K562 (cell line): Measurements from ENCODE around the gene RFPL4A. TPM values are rescaled to one million over a fixed set of nuclear protein-coding genes. Genes with fewer than 3 reads are reported as not detected.

Experiments
- ATAC-seq: fragments of 200-7000 bp; cut with Tn5 transposase; 3 replicates; pipeline ENCODE4 v1.9.1; 2020; ENCODE audit warnings: moderate library complexity
- BruUV-seq: library from RNA; stranded (reverse); fragments of 400-500 nt; replicated peaks from 2 replicates; lab custom pipeline; 2021; lab: Mats Ljungman, UMichigan
- CTCF ChIA-PET: fragments of 300-600 bp; formaldehyde crosslinking; extraction: SDS; loops from one replicate; lab custom pipeline; 2021; ENCODE audit warnings: low intra/inter-chr PET ratio; lab: Yijun Ruan, JAX
- POLR2A ChIA-PET: fragments of 300-600, 350-650 bp; sonication (Branson Sonifier 250); formaldehyde crosslinking; extraction: SDS; loops from one replicate; lab custom pipeline; 2021; ENCODE audit warnings: antibody characterized with exemption, inconsistent platforms; lab: Yijun Ruan, JAX
- DNase-seq, 4 experiments: peaks; one replicate each; pipeline versions ENCODE4 v3.0.0 to v3.0.0-alpha.2; 2011 to 2018; ENCODE audit warnings: low spot score in 3 of 4, mixed read lengths in 3 of 4; ENCODE audit errors: extremely low read depth in 1 of 4
- FAIRE-seq: peaks from 2 replicates; lab custom pipeline; 2011; peaks lifted over from hg19 to GRCh38; lab: Jason Lieb, UNC
- H2AFZ ChIP-seq: 2 replicates; pipeline ENCODE4 v1.6.0; 2011; ENCODE audit warnings: low read depth, low read length, control low read depth, inconsistent platforms
- H3K27ac ChIP-seq: fragments of 200-600 bp; 3 replicates; pipeline ENCODE4 v1.8.0; 2011; ENCODE audit warnings: low read depth, mild to moderate bottlenecking, control low read depth, inconsistent platforms, low read length, moderate library complexity, mixed read lengths; ENCODE audit errors: extremely low read depth
- H3K27me3 ChIP-seq, 2 experiments: fragments of 300-600 bp in 1 of 2; 2 replicates in 1 of 2; 3 replicates in 1 of 2; pipeline versions ENCODE4 v1.6.0 to v1.8.0; 2011; ENCODE audit warnings: inconsistent platforms in 2 of 2, low read length in 2 of 2, mild to moderate bottlenecking in 1 of 2, mixed read lengths in 1 of 2, moderate library complexity in 1 of 2; ENCODE audit not compliant: control insufficient read depth in 2 of 2, insufficient read depth in 2 of 2
- H3K36me3 ChIP-seq: fragments of 300-600 bp; 3 replicates; pipeline ENCODE4 v1.8.0; 2011; ENCODE audit warnings: mild to moderate bottlenecking, low read length, inconsistent platforms; ENCODE audit not compliant: control insufficient read depth, insufficient read depth
- H3K4me1 ChIP-seq, 2 experiments: fragments of 200-600 bp in 1 of 2; replicated peaks in 1 of 2; 2 replicates in 1 of 2; 3 replicates in 1 of 2; pipeline versions ENCODE4 v1.5.1 to v1.8.0; 2011; ENCODE audit warnings: inconsistent platforms in 2 of 2, low read length in 2 of 2, mild to moderate bottlenecking in 1 of 2, mixed read lengths in 1 of 2, moderate library complexity in 1 of 2; ENCODE audit not compliant: control insufficient read depth in 2 of 2, insufficient read depth in 2 of 2
- H3K4me2 ChIP-seq: 2 replicates; pipeline ENCODE4 v1.6.1; 2011; ENCODE audit warnings: low read length, control low read depth, inconsistent platforms, mixed read lengths; ENCODE audit not compliant: insufficient read depth
- H3K4me3 ChIP-seq: fragments of 200-600 bp; sonication (generic), shearing (Covaris generic); 2 replicates; pipeline ENCODE4 v1.5.1; 2016; ENCODE audit warnings: control low read depth, inconsistent platforms
- H3K79me2 ChIP-seq: fragments of 200-600 bp; 3 replicates; pipeline ENCODE4 v1.8.0; 2011; ENCODE audit warnings: low read length, inconsistent platforms; ENCODE audit not compliant: control insufficient read depth, insufficient read depth
- H3K9ac ChIP-seq, 2 experiments: 2 replicates each; pipeline versions ENCODE4 v1.6.0 to v1.6.1; 2011; ENCODE audit warnings: low read depth in 2 of 2, low read length in 2 of 2, control low read depth in 1 of 2, inconsistent platforms in 1 of 2, mild to moderate bottlenecking in 1 of 2, mixed read lengths in 1 of 2; ENCODE audit not compliant: insufficient read depth in 1 of 2
- H3K9me1 ChIP-seq: one replicate; pipeline ENCODE4 v1.6.0; 2011; ENCODE audit warnings: inconsistent platforms, mild to moderate bottlenecking, low read length, moderate library complexity; ENCODE audit not compliant: control insufficient read depth, insufficient read depth
- H3K9me3 ChIP-seq: replicated peaks from 2 replicates; pipeline ENCODE4 v1.5.1; 2011; ENCODE audit warnings: low read depth, low read length, inconsistent platforms; ENCODE audit not compliant: control insufficient read depth, insufficient read depth
- H4K20me1 ChIP-seq: replicated peaks from 2 replicates; pipeline ENCODE4 v1.6.1; 2011; ENCODE audit warnings: low read length, inconsistent platforms, mixed read lengths; ENCODE audit not compliant: control insufficient read depth, insufficient read depth
- ARID2 ChIP-seq: fragments of 450-650 bp; IDR thresholded peaks from 2 replicates; pipeline ENCODE4 v1.6.1; 2017; ENCODE audit warnings: antibody characterized with exemption, mild to moderate bottlenecking
- MTA2 ChIP-seq: fragments of 450-650 bp; IDR thresholded peaks from 2 replicates; pipeline ENCODE4 v1.6.1; 2016; ENCODE audit warnings: low read depth
- NR2F6 ChIP-seq: fragments of 450-650 bp; formaldehyde crosslinking; IDR thresholded peaks from 2 replicates; pipeline ENCODE4 v1.4.0; 2020; ENCODE audit warnings: mild to moderate bottlenecking
- RAD21 ChIP-seq, 2 experiments: fragments of 250-450 bp in 1 of 2; fragments of 450-650 bp in 1 of 2; sonication (Bioruptor Pico) in 1 of 2; formaldehyde crosslinking in 1 of 2; IDR thresholded peaks in 1 of 2; conservative IDR thresholded peaks in 1 of 2; 2 replicates each; pipeline versions ENCODE4 v1.4.0 to v1.8.0; 2020 to 2022; ENCODE audit warnings: mild to moderate bottlenecking in 2 of 2, moderate library complexity in 1 of 2
- RBM15 ChIP-seq: fragments of 200-400 bp; formaldehyde crosslinking; IDR thresholded peaks from 2 replicates; pipeline ENCODE4 v1.6.1; 2018; ENCODE audit warnings: mild to moderate bottlenecking, low read length, moderate library complexity; ENCODE audit not compliant: insufficient read depth
- SOX6 ChIP-seq: fragments of 450-650 bp; IDR thresholded peaks from 2 replicates; pipeline ENCODE4 v1.6.1; 2014; ENCODE audit warnings: mild to moderate bottlenecking
- THRAP3 ChIP-seq: fragments of 450-650 bp; IDR thresholded peaks from 2 replicates; pipeline ENCODE4 v1.6.1; 2016; ENCODE audit warnings: mild to moderate bottlenecking, inconsistent platforms, borderline replicate concordance
- ZNF75A ChIP-seq: fragments of 450-650 bp; formaldehyde crosslinking; IDR thresholded peaks from 2 replicates; pipeline ENCODE4 v1.4.0; 2020; ENCODE audit warnings: mild to moderate bottlenecking
- WGBS: fragments of 100-300 bp; shearing (Covaris generic); methylation state at CpG from one replicate; pipeline ENCODE4 v1.1.6; 2016; ENCODE audit warnings: low coverage, mixed read lengths; ENCODE audit not compliant: insufficient coverage; ENCODE audit errors: missing lambda C conversion rate; 5-methylcytosine and 5-hydroxymethylcytosine counted together
- in situ Hi-C: fragments of 300-500 bp; cut with MboI; formaldehyde crosslinking; loops from 4 replicates; pipeline ENCODE4 v1.15.0; 2018; ENCODE audit warnings: inconsistent platforms, mixed read lengths
- intact Hi-C: fragments of 100-400 bp; cut with micrococcal nuclease; formaldehyde crosslinking; loops from 2 replicates; pipeline ENCODE4 v1.14.2; 2022
- polyA plus RNA-seq, 8 experiments: library from polyadenylated mRNA; depleted of rRNA in 4 of 8; stranded (reverse) in 5 of 8; unstranded in 3 of 8; fragments of >200 nt; fragmentation: Nextera tagmentation in 2 of 8; fragmentation: Illumina TruSeq in 1 of 8; extraction: Ambion mirVana in 2 of 8; extraction: Trizol in 1 of 8; gene quantifications; 2 replicates each; pipeline versions ENCODE4 v1.2.1 to v1.2.3, GENCODE V29; 2011 to 2014; ENCODE audit warnings: inconsistent platforms in 1 of 8, missing spikeins in 1 of 8
- total RNA-seq, 7 experiments: library from RNA; depleted of rRNA in 6 of 7; stranded (reverse); fragments of >200 nt in 6 of 7; fragmentation: Illumina TruSeq in 2 of 7; extraction: Trizol in 2 of 7; gene quantifications; 2 replicates each; pipeline versions ENCODE4 v1.2.1 to v1.2.3, GENCODE V29; 2011 to 2021; ENCODE audit warnings: low replicate concordance in 1 of 7
- TF ChIP-seq, protein P1 (sequence below): sonication (generic); formaldehyde crosslinking; IDR thresholded peaks from 2 replicates; pipeline ENCODE4 v1.8.0; 2022; ENCODE audit warnings: missing genetic modification reagents, mild to moderate bottlenecking, borderline replicate concordance
- TF ChIP-seq, protein P2 (sequence below): fragments of 250-450 bp; sonication (Bioruptor Pico); IDR thresholded peaks from 2 replicates; pipeline ENCODE4 v1.8.0; 2021; ENCODE audit warnings: moderate library complexity, mild to moderate bottlenecking, inconsistent platforms

Gene RFPL4A
- total and polyA plus RNA-seq, 9 of the 15 experiments (the other 6 are each of a cell fraction or from before 2014, with no cell fraction given), result 0.13 to 1.1 (median 0.23) TPM; not detected in 1

DNA sequence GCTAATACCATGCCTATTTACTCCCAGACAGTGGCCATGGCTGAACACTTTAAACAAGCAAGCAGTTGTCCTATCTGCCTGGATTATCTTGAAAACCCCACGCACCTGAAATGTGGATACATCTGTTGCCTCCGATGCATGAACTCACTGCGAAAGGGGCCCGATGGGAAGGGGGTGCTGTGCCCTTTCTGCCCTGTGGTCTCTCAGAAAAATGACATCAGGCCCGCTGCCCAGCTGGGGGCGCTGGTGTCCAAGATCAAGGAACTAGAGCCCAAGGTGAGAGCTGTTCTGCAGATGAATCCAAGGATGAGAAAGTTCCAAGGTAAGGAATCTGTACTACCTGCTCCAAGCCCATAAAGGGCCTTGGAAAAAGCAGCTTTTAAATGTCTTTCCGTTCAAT is 18.6 kb downstream of the RFPL4A start:
- Histone ChIP-seq H3K9ac (no peak overlapping the region), H3K36me3 (no peaks in the 10 kb centered on the region), H3K27me3 (peaks cover 8 to 34% of the 10 kb centered on the region in 2 experiments), H4K20me1 (no peaks in the 10 kb centered on the region), H3K9me3 (no peaks in the 10 kb centered on the region), H3K4me3 (no peak overlapping the region), H3K27ac (no peak overlapping the region), H2AFZ (no peak overlapping the region), H3K4me1 (no peaks in the 10 kb centered on the region), H3K4me2 (no peak overlapping the region), H3K9me1 (no peaks in the 10 kb centered on the region), H3K79me2 (no peaks in the 10 kb centered on the region)
- POLR2A ChIA-PET, result interaction anchor here (0.6 kb wide), 2 partner anchors 153 to 231 kb away, joined by 3 read pairs; partner anchors contain the start of gene ZNF784
- CTCF ChIA-PET, result interaction anchor here (0.6 kb wide), 1 partner anchor 475 kb away, joined by 3 read pairs; no protein-coding TSS in a partner anchor
- FAIRE-seq (peak; percentile 6), ATAC-seq (peak; percentile 80), DNase-seq (peak; percentile 36 to 59 (median 39))
- WGBS, result 0% methylated on average over 7 of the region's 7 CpGs
- in situ Hi-C loops (no loop called here), intact Hi-C loops (loop anchor here (2.0 kb wide), 1 partner anchor 31 kb away; no protein-coding TSS in a partner anchor)
- BruUV-seq, result no TSS peak
- TF ChIP-seq MTA2 (no peak), ZNF75A (CRISPR knock-in tag) (no peak), RBM15 (no peak), RAD21 (CRISPR knock-in tag; conservative IDR thresholded peaks at IDR 0.05 in 1 of 2, IDR thresholded peaks at IDR 0.05 in 1 of 2) (peak in 1 of 2 experiments; percentile 60; a peak in 2 of 4 replicates), SOX6 (no peak), ARID2 (no peak), NR2F6 (CRISPR knock-in tag) (no peak), THRAP3 (no peak)
- TF ChIP-seq, protein P1, sequence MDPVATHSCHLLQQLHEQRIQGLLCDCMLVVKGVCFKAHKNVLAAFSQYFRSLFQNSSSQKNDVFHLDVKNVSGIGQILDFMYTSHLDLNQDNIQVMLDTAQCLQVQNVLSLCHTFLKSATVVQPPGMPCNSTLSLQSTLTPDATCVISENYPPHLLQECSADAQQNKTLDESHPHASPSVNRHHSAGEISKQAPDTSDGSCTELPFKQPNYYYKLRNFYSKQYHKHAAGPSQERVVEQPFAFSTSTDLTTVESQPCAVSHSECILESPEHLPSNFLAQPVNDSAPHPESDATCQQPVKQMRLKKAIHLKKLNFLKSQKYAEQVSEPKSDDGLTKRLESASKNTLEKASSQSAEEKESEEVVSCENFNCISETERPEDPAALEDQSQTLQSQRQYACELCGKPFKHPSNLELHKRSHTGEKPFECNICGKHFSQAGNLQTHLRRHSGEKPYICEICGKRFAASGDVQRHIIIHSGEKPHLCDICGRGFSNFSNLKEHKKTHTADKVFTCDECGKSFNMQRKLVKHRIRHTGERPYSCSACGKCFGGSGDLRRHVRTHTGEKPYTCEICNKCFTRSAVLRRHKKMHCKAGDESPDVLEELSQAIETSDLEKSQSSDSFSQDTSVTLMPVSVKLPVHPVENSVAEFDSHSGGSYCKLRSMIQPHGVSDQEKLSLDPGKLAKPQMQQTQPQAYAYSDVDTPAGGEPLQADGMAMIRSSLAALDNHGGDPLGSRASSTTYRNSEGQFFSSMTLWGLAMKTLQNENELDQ (CRISPR knock-in tag), result no peak
- TF ChIP-seq, protein P2, sequence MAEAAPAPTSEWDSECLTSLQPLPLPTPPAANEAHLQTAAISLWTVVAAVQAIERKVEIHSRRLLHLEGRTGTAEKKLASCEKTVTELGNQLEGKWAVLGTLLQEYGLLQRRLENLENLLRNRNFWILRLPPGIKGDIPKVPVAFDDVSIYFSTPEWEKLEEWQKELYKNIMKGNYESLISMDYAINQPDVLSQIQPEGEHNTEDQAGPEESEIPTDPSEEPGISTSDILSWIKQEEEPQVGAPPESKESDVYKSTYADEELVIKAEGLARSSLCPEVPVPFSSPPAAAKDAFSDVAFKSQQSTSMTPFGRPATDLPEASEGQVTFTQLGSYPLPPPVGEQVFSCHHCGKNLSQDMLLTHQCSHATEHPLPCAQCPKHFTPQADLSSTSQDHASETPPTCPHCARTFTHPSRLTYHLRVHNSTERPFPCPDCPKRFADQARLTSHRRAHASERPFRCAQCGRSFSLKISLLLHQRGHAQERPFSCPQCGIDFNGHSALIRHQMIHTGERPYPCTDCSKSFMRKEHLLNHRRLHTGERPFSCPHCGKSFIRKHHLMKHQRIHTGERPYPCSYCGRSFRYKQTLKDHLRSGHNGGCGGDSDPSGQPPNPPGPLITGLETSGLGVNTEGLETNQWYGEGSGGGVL (CRISPR knock-in tag), result no peak
